SK-N-MC (cell line): Measurements from ENCODE around the gene CFAP74.

Source experiments
- EZH2 ChIP-seq: fragments of 200-600 bp; sonication (generic); IDR thresholded peaks from one replicate; pipeline ENCODE4 v1.6.1; 2017; ENCODE audit warnings: antibody characterized with exemption
- FOXP2 ChIP-seq: optimal IDR thresholded peaks from 2 replicates; pipeline ENCODE3; 2011; ENCODE audit warnings: mild to moderate bottlenecking, moderate library complexity; ENCODE audit not compliant: insufficient read depth; ENCODE audit errors: extremely low read length, control extremely low read depth
- POLR2AphosphoS5 ChIP-seq: IDR thresholded peaks from 2 replicates; pipeline ENCODE4 v1.6.1; 2012; ENCODE audit warnings: mild to moderate bottlenecking, low read depth, low read length, borderline replicate concordance

GRCh38 chr1:1955621-1956094 lies 47.9 kb downstream of the CFAP74 start:
- TF ChIP-seq EZH2 (no peak), POLR2AphosphoS5 (no peak), FOXP2 (no peak)
